T-helper 1 cell treated with Interleukin-12 subunit alpha and Interleukin-12 subunit beta and Interleukin-4 antibody, amounts not matched to agents 30 μg/mL and 1 μg/mL, for 36 hours (primary cell): ENCODE data around the gene ATL2.
A peak's percentile ranks its signal among the peaks of the same experiment; 100 is the strongest.
"Not testable (repeated sequence)": the region's sequence is repeated elsewhere in the genome, so short reads cannot be mapped to it uniquely, and the experiment has no call there.

Experiments used
- H3K27ac Mint-ChIP-seq: one replicate; pipeline ENCODE4 v1.8.0; 2021; ENCODE audit warnings: mild to moderate bottlenecking, mixed read lengths
- H3K27me3 Mint-ChIP-seq: one replicate; pipeline ENCODE4 v1.8.0; 2021; ENCODE audit warnings: low read depth, mixed read lengths
- H3K36me3 Mint-ChIP-seq: one replicate; pipeline ENCODE4 v1.8.0; 2021; ENCODE audit warnings: low read depth, mixed read lengths
- H3K4me1 Mint-ChIP-seq: one replicate; pipeline ENCODE4 v1.8.0; 2021; ENCODE audit warnings: low read depth, mixed read lengths
- H3K4me3 Mint-ChIP-seq: one replicate; pipeline ENCODE4 v1.8.0; 2021; ENCODE audit warnings: mild to moderate bottlenecking, moderate library complexity, mixed read lengths
- H3K9me3 Mint-ChIP-seq: one replicate; pipeline ENCODE4 v1.8.0; 2021; ENCODE audit warnings: mixed read lengths

The ATL2 gene

DNA sequence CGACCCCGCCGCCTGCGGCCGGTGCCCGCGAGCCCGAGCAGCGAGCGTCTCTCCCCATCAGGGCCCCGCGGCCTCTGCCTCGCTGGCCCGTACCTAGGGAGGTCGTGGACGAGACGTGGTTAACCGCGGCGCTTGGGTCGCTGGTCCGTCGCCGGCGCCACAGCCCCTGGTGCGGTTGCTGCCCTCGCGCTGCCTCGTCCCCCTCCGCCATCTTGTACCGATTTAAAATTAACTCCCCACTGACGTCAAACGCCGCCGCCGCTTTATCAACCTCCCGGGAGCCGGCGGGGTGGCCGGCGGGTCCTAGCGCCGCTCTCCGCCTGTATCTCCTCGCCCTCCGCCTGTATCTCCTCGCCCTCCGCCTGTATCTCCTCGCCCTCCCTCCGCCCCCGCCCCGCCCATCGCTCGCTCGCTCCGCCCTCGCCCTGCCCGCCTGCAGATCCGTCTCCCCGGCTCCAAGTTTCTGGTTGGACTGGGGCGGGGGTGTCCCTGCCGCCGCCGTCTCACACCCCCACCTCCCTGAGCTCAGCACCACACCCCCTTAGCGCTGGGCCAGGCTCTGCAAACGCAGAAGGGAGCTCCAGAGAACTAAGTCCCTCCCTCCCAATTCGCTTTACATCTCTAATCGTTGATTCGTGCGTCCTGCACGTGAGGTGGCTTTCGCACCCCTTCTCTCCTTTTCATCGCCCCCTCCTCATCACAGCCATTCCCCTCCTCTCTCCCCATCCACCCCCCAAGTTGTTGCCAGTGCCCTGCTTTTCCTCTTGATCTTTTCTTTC lies at the start of gene ATL2:
Gene ATL2, minus strand, starts transcription at position 224 of the 779 bp plus-strand sequence. Its CDS starts 13 bp downstream, at position 211.
- H3K27me3 Mint-ChIP-seq, result peaks cover 7% of the 10 kb centered on the region
- peak within 1 kb of the TSS; percentile 95 for H3K4me3 Mint-ChIP-seq
- peak within 1 kb of the TSS; percentile 96 for H3K27ac Mint-ChIP-seq
- H3K36me3 Mint-ChIP-seq, result peaks cover 3% of the 10 kb centered on the region
- peaks cover 47% of the 10 kb centered on the region for H3K4me1 Mint-ChIP-seq
- H3K9me3 Mint-ChIP-seq, result no peaks in the 10 kb centered on the region

DNA sequence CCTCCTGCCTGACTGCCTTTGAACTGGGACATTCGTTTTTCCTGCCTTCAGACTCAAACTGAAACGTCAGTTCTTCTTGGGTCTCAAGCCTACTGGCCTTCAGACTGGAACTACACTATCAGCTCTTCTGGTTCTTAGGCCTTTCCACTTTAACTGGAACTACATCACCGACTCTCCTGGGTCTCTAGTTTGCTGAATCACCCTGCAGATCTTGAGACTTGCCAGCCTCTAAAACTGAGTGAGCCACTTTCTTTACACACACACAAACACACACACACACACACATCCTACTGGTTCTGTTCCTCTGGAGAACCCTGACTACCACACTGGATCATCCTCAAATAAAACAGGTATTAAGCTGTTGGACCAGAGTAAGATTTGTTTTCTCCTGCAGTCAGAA lies 46.7 kb upstream of the ATL2 start:
- Mint-ChIP-seq H3K36me3 (peaks cover 1% of the 10 kb centered on the region), H3K9me3 (peaks cover 5% of the 10 kb centered on the region), H3K27ac (no peak overlapping the region), H3K27me3 (peaks cover 6% of the 10 kb centered on the region), H3K4me3 (no peak overlapping the region), H3K4me1 (no peaks in the 10 kb centered on the region)

DNA sequence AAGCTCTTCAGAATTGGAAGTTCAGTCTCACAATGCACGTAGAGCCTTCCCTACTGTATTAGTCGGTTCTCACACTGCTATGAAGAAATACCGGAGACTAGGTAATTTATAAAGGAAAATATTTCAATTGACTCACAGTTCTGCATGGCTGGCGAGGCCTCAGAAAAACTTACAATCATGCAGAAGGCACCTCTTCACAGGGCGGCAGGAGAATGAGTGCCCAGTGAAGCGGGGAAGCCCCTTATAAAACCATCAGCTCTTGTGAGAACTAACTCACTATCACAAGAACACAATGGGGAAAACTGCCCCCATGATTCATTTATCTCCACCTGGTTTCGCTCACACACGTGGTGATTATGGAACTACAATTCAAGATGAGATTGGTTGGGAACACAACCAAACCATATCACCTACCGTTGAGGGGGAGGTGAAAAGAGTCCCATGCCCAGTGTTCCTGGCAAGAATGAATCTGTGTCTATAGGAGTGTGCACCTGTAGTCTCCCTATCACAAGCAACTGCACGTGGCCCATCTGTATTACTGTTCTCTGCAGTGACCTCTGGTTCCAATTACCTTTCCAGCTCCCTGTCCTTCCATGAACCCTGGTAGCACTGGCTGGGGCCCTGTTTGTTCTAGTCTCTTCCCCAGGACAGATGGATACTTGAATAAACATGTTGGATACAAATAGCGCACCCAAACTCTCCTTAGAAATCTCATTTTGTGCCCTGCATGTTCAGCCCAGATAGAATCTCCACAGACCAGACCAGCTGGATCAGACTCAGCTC lies 44.4 kb upstream of the ATL2 start:
- H3K36me3 Mint-ChIP-seq, result peaks cover 1% of the 10 kb centered on the region
- H3K4me1 Mint-ChIP-seq, result no peaks in the 10 kb centered on the region
- peaks cover 5% of the 10 kb centered on the region for H3K9me3 Mint-ChIP-seq
- H3K27ac Mint-ChIP-seq, result no peak overlapping the region
- peaks cover 6% of the 10 kb centered on the region for H3K27me3 Mint-ChIP-seq
- no peak overlapping the region for H3K4me3 Mint-ChIP-seq

DNA sequence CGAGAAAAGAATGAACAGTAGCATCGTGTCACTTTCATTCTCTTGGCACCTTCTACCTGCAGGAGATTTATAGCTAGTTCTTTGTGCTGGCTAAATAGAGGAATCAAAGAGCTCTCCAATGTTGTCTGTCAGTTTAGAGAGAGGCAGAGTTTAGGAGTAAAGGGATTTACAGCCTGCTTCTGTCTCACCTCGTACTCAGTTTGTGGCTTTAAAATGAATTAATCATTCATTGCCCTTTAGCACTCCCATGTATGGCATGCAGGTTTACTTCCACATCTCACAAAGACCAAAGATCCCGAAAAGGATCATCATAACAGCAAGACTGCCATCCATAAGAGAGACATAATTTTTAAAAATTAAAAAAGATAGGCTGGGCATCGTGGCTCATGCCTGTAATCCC lies 42.4 kb upstream of the ATL2 start:
- Mint-ChIP-seq H3K4me1 (no peaks in the 10 kb centered on the region), H3K27ac (no peak overlapping the region), H3K9me3 (peaks cover 8% of the 10 kb centered on the region), H3K4me3 (no peak overlapping the region), H3K36me3 (peaks cover 4% of the 10 kb centered on the region), H3K27me3 (peaks cover 5% of the 10 kb centered on the region)

DNA sequence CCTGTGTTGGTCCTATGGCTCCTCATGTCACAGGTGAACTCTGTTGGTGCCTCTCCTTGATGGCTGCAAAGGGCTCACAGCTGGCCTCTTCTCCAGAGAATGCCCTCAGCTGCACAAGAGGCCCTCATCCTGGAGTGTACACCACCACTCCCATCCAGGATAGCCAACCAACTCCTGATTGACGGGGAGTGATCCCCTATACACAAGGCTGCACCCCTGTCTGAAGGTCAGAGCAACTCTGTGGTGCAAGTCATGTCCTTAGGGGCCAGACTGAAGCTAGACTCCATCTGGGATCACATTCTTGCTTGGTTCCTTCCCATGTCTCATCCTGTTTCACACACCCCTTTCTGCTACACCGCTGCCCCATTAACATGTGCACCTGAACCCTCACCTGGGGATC lies 41.7 kb upstream of the ATL2 start:
- H3K27ac Mint-ChIP-seq, result no peak overlapping the region
- H3K4me3 Mint-ChIP-seq, result no peak overlapping the region
- H3K36me3 Mint-ChIP-seq, result peaks cover 2% of the 10 kb centered on the region
- H3K9me3 Mint-ChIP-seq, result peaks cover 11% of the 10 kb centered on the region
- no peaks in the 10 kb centered on the region for H3K27me3 Mint-ChIP-seq
- H3K4me1 Mint-ChIP-seq, result no peaks in the 10 kb centered on the region

DNA sequence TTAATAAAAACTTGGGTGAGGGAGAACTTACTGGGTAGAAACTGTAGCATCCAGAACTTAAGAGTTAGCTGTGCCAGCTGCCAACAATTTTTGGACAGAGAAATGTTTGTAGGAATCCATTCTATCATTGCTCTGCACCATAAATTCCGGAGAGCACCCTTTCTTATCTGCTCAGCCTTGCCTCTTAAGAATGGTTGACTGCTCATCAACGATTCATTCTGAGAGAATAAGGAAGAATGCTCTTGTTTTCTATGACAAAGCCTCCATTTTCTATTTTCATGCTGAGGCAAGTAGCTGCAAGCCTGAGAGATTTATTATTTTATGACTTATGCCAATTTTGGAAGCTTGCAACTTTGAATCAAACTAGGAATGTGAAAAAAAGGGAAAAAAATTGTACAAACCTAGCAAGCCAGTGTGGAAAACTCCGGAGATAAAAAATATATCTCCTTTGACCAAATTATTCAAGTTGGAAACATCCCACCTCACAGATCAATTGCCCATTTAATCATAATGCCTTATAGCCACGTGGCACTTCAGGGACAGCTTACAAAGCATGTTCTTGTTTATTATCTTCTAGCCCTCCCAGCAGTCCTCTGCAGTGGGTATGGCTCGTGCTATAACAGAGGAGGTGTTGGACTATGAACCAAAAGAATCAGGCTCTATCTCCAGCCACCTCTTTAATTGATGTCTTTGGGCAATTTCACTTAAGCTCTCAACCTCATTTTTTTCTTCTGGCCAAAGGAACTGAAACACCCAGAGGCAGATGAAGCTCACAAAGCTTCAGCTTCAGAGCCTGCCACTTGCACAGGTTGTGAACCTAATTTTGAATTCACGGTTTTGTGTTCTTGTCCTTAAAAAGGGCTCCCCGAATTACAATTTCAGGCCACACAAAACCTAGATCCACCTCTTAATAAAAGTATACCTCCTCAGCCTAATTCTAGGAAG lies 40.9 kb upstream of the ATL2 start:
- Mint-ChIP-seq H3K4me3 (no peak overlapping the region), H3K27ac (no peak overlapping the region), H3K9me3 (peaks cover 13% of the 10 kb centered on the region), H3K36me3 (peaks cover 2% of the 10 kb centered on the region), H3K27me3 (no peaks in the 10 kb centered on the region), H3K4me1 (no peaks in the 10 kb centered on the region)

DNA sequence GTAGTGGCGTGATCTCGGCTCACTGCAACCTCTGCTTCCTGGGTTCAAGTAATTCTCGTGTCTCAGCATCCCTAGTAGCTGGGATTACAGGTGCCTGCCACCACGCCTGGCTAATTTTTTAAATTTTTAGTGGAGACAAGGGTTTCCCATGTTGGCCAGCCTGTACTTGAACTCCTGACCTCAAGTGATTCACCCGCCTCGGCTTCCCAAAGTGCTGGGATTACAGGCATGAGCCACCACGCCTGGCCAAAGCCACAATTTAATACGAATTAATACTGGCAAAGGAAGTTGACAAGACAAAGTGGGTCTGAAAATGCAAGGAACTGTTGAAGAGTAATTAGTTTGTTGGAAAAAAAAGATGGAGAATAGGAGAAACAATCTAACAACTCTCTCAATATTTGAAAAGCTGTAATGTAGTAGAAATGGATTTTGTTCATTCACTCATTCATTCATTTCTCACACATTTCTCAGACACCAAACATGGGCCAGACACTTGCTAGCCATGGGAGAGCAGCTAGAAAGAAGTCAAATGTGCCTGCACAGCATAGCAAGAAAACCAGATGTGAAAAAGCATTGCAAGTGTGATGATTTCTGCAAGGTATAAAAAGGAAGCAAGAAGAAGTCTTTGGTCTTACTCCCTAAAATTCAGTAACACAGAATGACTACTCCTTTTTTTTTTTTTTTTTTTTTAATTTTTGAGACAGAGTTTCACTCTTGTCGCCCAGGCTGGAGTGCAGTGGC lies 39.4 kb upstream of the ATL2 start:
- no peaks in the 10 kb centered on the region for H3K4me1 Mint-ChIP-seq

DNA sequence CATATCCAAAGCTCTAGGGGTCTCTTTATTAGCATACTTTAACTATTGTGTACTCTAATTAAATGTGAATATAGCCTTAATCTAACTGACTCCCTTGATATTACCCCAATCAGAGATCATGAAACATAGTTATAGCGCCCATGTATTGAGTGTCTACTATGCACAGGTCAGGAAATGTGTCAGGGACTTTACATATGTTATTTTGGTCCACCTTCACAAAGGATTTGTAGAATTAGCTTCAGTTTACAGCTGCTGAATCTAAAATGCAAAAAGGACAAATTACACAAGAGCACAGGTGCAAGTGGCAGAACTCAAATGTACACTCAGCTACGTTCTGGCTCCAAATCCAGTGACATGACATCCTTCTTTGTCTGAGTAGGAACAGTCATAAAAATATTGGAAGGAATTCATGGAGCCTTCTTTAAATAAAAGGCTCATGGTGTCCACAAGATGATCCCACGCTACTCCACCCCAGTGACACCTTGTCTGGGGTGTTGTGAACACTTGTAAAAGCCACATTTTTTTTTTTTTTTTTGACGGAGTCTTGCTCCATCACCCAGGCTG lies 38.7 kb upstream of the ATL2 start:
- Mint-ChIP-seq H3K27ac (no peak overlapping the region), H3K4me3 (no peak overlapping the region), H3K27me3 (no peaks in the 10 kb centered on the region), H3K4me1 (no peaks in the 10 kb centered on the region), H3K9me3 (peaks cover 21% of the 10 kb centered on the region), H3K36me3 (peaks cover 2% of the 10 kb centered on the region)

More for the DNA sequence above, 39.4 kb upstream of the ATL2 start:
- Mint-ChIP-seq H3K27me3 (no peaks in the 10 kb centered on the region), H3K36me3 (peaks cover 2% of the 10 kb centered on the region), H3K4me3 (no peak overlapping the region), H3K27ac (no peak overlapping the region), H3K9me3 (peaks cover 21% of the 10 kb centered on the region)

DNA sequence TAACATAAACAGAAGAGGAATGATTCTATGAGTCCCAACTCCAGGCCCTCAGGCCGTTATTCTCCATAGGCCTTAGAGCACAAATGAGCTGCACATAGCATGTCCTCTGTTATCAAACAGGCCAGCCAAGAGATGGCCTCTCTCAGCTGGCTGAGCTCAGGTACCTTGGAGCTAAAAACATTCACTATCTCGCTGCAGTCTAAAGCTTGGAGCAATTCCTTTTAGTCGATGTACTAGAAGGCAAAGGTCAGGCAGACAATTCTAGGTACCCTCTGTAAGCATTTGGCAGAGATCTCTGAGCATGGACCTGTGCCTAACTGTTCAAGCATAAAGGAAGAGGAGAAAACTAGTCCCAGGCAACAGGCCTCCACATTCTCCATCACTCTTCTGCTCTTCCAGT lies 38.0 kb upstream of the ATL2 start:
- peaks cover 2% of the 10 kb centered on the region for H3K36me3 Mint-ChIP-seq

DNA sequence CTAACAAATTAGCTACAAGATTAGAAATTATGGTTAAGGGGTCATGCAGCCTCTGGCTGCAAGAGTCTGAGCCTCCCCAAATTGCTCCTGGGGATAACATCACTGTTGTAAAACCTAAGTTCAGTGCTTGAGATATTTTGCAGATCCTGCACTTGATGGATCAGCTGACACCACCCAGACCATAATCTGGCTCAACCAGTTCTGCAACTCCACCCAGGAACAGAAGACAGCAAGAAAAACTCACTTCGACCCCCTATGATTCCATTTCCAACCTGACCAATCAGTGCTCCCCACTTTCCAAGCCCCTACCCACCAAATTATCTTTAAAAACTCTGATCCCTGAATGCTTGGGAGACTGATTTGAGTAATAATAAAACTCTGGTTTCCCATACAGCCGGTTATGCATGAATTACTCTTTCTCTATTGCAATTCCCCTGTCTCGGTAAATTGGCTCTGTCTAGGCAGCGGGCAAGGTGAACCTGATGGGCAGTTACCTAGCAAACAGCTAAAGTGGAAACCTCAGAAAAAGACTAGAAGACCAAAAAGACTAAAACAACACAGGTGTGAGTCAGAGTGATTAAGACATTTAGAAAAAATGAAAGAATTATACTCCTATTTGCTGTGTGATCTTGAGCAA lies 35.3 kb upstream of the ATL2 start:
- H3K4me1 Mint-ChIP-seq, H3K27me3 Mint-ChIP-seq, H3K27ac Mint-ChIP-seq, H3K36me3 Mint-ChIP-seq, H3K4me3 Mint-ChIP-seq: not testable (repeated sequence)
- peaks cover 21% of the 10 kb centered on the region for H3K9me3 Mint-ChIP-seq

More for the DNA sequence above, 38.0 kb upstream of the ATL2 start:
- H3K4me1 Mint-ChIP-seq, result no peaks in the 10 kb centered on the region
- H3K27ac Mint-ChIP-seq, result no peak overlapping the region
- H3K27me3 Mint-ChIP-seq, result no peaks in the 10 kb centered on the region
- peaks cover 21% of the 10 kb centered on the region for H3K9me3 Mint-ChIP-seq
- no peak overlapping the region for H3K4me3 Mint-ChIP-seq

DNA sequence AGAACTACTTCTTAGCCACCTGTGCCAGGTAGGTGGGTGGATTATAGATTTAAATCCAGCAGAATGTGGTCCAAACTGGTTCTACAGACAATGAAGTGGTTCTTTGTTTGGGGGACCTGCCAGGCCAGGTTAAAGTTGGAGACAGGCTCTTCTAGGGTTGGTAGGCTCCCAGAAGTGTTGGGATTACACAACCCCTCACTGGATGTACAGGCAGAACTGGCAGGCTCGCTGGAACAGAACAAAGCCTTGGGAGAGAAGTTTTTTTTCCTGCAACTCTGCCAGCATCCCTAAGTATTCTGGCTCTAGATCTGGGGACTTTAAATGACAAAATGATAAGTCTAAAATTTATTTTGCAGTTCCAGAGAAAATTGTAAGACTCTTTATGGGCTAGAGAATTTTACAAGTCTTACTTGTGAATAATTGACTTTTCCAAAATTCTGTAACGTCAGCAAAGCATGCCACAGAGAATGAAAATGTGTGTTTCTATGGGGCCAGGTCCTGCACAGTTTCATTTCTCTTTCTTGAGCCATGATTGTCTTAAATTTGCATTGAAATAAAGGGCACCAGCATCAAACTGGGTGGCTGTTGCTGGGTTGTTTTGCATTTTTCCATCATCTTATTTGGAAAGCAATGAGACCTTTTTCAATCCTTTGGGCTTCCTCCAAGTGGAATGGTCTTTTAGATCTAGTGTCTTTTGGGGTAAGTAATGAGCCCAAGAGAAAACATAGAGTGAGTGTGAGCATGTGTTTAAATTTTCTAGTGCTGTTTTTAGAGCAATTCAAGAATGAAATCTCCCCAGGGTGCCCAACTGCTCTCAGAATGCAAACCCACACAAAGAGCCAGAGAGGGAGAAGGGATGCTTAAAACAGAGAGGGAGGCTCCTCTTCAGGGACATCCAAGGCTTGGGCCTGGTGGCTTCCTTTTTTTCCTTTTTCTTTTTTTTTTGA lies 32.4 kb upstream of the ATL2 start:
- H3K9me3 Mint-ChIP-seq, result peaks cover 18% of the 10 kb centered on the region
- peaks cover 8% of the 10 kb centered on the region for H3K27me3 Mint-ChIP-seq
- no peak overlapping the region for H3K27ac Mint-ChIP-seq
- no peaks in the 10 kb centered on the region for H3K36me3 Mint-ChIP-seq
- H3K4me1 Mint-ChIP-seq, result peaks cover 3% of the 10 kb centered on the region
- no peak overlapping the region for H3K4me3 Mint-ChIP-seq

DNA sequence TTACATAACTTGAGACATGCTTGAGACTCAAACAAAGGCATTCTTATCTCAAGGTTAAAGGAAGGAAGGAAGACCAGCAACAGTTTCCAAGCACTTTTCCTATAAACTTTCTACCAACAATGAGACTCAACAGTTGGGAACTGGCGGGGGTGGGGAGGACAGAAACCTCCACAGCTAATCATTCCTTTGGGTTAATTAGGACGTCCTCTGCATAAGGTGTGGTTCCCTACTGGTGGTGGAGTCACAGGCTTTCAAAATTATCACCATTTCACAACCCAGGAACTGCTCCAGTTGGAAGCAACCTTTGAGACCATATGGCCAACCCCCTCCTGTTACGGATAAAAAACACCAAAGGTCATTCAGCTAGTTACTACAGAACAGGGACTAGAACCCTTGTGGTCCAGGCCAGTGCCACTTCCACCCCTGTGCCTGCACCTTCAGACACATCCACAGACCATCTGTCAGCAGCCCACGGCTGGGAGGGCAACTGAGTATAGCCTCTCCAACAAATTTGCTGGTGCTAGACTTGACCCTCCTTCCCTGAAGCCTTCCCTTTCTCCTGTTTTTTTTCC lies 30.1 kb upstream of the ATL2 start:
- Mint-ChIP-seq H3K9me3 (peaks cover 3% of the 10 kb centered on the region), H3K27ac (no peak overlapping the region), H3K27me3 (peaks cover 8% of the 10 kb centered on the region), H3K36me3 (no peaks in the 10 kb centered on the region), H3K4me3 (no peak overlapping the region), H3K4me1 (peaks cover 3% of the 10 kb centered on the region)
